Esophagus muscularis mucosa (tissue), 4 donors: ENCODE results near the gene ATP2B2.

Experiments used
- CTCF ChIP-seq, 3 experiments: fragments of 200-600 bp in 2 of 3; fragments of 450-650 bp in 1 of 3; sonication (generic) in 2 of 3; IDR thresholded peaks; one replicate each; pipeline ENCODE4 v1.5.1; 2017 to 2019; ENCODE audit warnings: antibody characterized with exemption in 3 of 3, mild to moderate bottlenecking in 2 of 3, moderate library complexity in 1 of 3
- EP300 ChIP-seq: sonication (generic); formaldehyde crosslinking; IDR thresholded peaks from one replicate; pipeline ENCODE4 v1.6.1; 2017; ENCODE audit warnings: antibody characterized with exemption
- POLR2A ChIP-seq: fragments of 450-650 bp; IDR thresholded peaks from one replicate; pipeline ENCODE4 v1.6.1; 2017; ENCODE audit warnings: antibody characterized with exemption, moderate library complexity, mild to moderate bottlenecking, low read depth
- POLR2AphosphoS5 ChIP-seq, 2 donors: sonication (generic); formaldehyde crosslinking; IDR thresholded peaks; one replicate each; pipeline ENCODE4 v1.6.1; 2017; ENCODE audit warnings: antibody characterized with exemption in 2 of 2

GRCh38 chr3:10365791-10366190, 139.6 kb downstream of the ATP2B2 start:
- TF ChIP-seq CTCF (IDR thresholded peaks at IDR 0.05), result no peak
- TF ChIP-seq EP300, result no peak
- TF ChIP-seq POLR2A, result no peak
- no peak for TF ChIP-seq POLR2AphosphoS5 (IDR thresholded peaks at IDR 0.05)
